Gastrocnemius medialis (tissue), 4 donors: Measurements from ENCODE around the gene EYS. TPM values are rescaled to one million over a fixed set of nuclear protein-coding genes. Genes with fewer than 3 reads are reported as not detected.

ENCODE experiments used
- ATAC-seq, 2 donors: fragments of 150-250 bp; one replicate each; pipeline ENCODE4 v1.9.1; 2016
- DNase-seq, 2 donors: peaks; one replicate each; pipeline ENCODE4 v3.0.0-alpha.2; 2019
- H3K27ac ChIP-seq, 4 donors: fragments of 200-600 bp; sonication (generic); 1 replicate in 1 of 4; 2 replicates in 3 of 4; pipeline ENCODE4 v1.5.1; 2016 to 2018; ENCODE audit warnings: mild to moderate bottlenecking in 2 of 4, moderate library complexity in 1 of 4
- H3K27me3 ChIP-seq, 3 donors: fragments of 200-600 bp; sonication (generic) in 2 of 3; 1 replicate in 1 of 3; 2 replicates in 2 of 3; pipeline versions ENCODE4 v1.5.1 to v1.6.0; 2016 to 2019; ENCODE audit warnings: mild to moderate bottlenecking in 1 of 3, moderate library complexity in 1 of 3
- H3K36me3 ChIP-seq, 2 donors: fragments of 200-600 bp; sonication (generic) in 1 of 2; one replicate each; pipeline ENCODE4 v1.5.1; 2017 to 2018
- H3K4me1 ChIP-seq, 2 donors: fragments of 200-600 bp; sonication (generic) in 1 of 2; one replicate each; pipeline ENCODE4 v1.5.1; 2016 to 2017; ENCODE audit warnings: mild to moderate bottlenecking in 2 of 2
- H3K4me3 ChIP-seq, 4 donors: fragments of 200-600 bp; sonication (generic) in 3 of 4; 1 replicate in 1 of 4; 2 replicates in 3 of 4; pipeline ENCODE4 v1.5.1; 2016 to 2019; ENCODE audit warnings: mild to moderate bottlenecking in 2 of 4
- H3K9me3 ChIP-seq, 3 donors: fragments of 200-600 bp; sonication (generic) in 2 of 3; 1 replicate in 1 of 3; 2 replicates in 2 of 3; pipeline ENCODE4 v1.5.1; 2016 to 2019
- CTCF ChIP-seq, 5 experiments: fragments of 450-650 bp in 3 of 5; fragments of 200-600 bp in 2 of 5; sonication (generic) in 2 of 5; IDR thresholded peaks in 4 of 5; conservative IDR thresholded peaks in 1 of 5; 1 replicate in 4 of 5; 2 replicates in 1 of 5; pipeline ENCODE4 v1.5.1; 2016 to 2019; ENCODE audit warnings: antibody characterized with exemption in 5 of 5, mild to moderate bottlenecking in 3 of 5, moderate library complexity in 3 of 5
- POLR2A ChIP-seq, 2 donors: fragments of 450-650 bp; IDR thresholded peaks; one replicate each; pipeline ENCODE4 v1.6.1; 2017; ENCODE audit warnings: antibody characterized with exemption in 2 of 2, mild to moderate bottlenecking in 2 of 2, moderate library complexity in 2 of 2
- in situ Hi-C, 4 donors: fragments of 200-750 bp; cut with MboI; loops; one replicate each; pipeline versions ENCODE4 v1.15.0 to v1.8.0; 2017; ENCODE audit warnings: low sequenced_read_pairs in 4 of 4
- intact Hi-C: fragments of 100-400 bp; cut with DNase I; formaldehyde crosslinking; loops from one replicate; pipeline ENCODE4 v1.15.1; 2023; ENCODE audit warnings: low total_unique reads
- total RNA-seq, 4 donors: library from RNA; depleted of rRNA; stranded (reverse); fragments of >200 nt; gene quantifications; one replicate each; pipeline versions ENCODE4 v1.1.0 to v1.2.3, GENCODE V29; 2016

EYS gene
- total RNA-seq, 4 donors from 2014 or later, result 0.20 TPM; not detected in 3

- in situ Hi-C loops, result no loop called here
- no peaks in the 10 kb centered on the region for H3K27me3 ChIP-seq
- no peaks in the 10 kb centered on the region for H3K36me3 ChIP-seq
- TF ChIP-seq CTCF (IDR thresholded peaks at IDR 0.05 in 4 of 5, conservative IDR thresholded peaks at IDR 0.05 in 1 of 5) (no peak), POLR2A (IDR thresholded peaks at IDR 0.05) (no peak)
- no peaks in the 10 kb centered on the region for H3K4me1 ChIP-seq
- intact Hi-C loops, result no loop called here
- H3K27ac ChIP-seq, result no peak overlapping the region
- no peaks in the 10 kb centered on the region for H3K9me3 ChIP-seq
- no peak overlapping the region for H3K4me3 ChIP-seq
- ATAC-seq (no peak), DNase-seq (no peak)
Measured at GRCh38 chr6:63930848-63931247, 1776.2 kb downstream of the EYS start.

- H3K27me3 ChIP-seq, result no peaks in the 10 kb centered on the region
- ATAC-seq, result no peak
- intact Hi-C loops, result no loop called here
- no peak for TF ChIP-seq POLR2A (IDR thresholded peaks at IDR 0.05)
- in situ Hi-C loops, result no loop called here
- no peaks in the 10 kb centered on the region for H3K9me3 ChIP-seq
- H3K27ac ChIP-seq, result no peak overlapping the region
- H3K36me3 ChIP-seq, result no peaks in the 10 kb centered on the region
- no peak overlapping the region for H3K4me3 ChIP-seq
- no peak for DNase-seq
- no peaks in the 10 kb centered on the region for H3K4me1 ChIP-seq
Measured at GRCh38 chr6:63929111-63929510, 1777.9 kb downstream of the EYS start.

GRCh38 chr6:63928613-63929012, 1778.4 kb downstream of the EYS start:
- H3K27ac ChIP-seq, result no peak overlapping the region
- DNase-seq, result no peak
- TF ChIP-seq CTCF (IDR thresholded peaks at IDR 0.05 in 4 of 5, conservative IDR thresholded peaks at IDR 0.05 in 1 of 5) (no peak), POLR2A (IDR thresholded peaks at IDR 0.05) (no peak)
- H3K36me3 ChIP-seq, result no peaks in the 10 kb centered on the region
- no peaks in the 10 kb centered on the region for H3K27me3 ChIP-seq
- in situ Hi-C loops (no loop called here), intact Hi-C loops (no loop called here)
- no peak for ATAC-seq
- no peak overlapping the region for H3K4me3 ChIP-seq
- no peaks in the 10 kb centered on the region for H3K4me1 ChIP-seq
- no peaks in the 10 kb centered on the region for H3K9me3 ChIP-seq

GRCh38 chr6:63926950-63927927, 1779.8 kb downstream of the EYS start:
- intact Hi-C loops, result no loop called here
- H3K4me3 ChIP-seq, result no peak overlapping the region
- TF ChIP-seq POLR2A (IDR thresholded peaks at IDR 0.05), result no peak
- TF ChIP-seq CTCF (IDR thresholded peaks at IDR 0.05 in 4 of 5, conservative IDR thresholded peaks at IDR 0.05 in 1 of 5), result no peak
- H3K36me3 ChIP-seq, result no peaks in the 10 kb centered on the region
- no peaks in the 10 kb centered on the region for H3K4me1 ChIP-seq
- in situ Hi-C loops, result no loop called here
- ATAC-seq (no peak), DNase-seq (no peak)
- H3K27me3 ChIP-seq, result no peaks in the 10 kb centered on the region
- H3K27ac ChIP-seq, result no peak overlapping the region
- H3K9me3 ChIP-seq, result no peaks in the 10 kb centered on the region

- no peak for ATAC-seq
- in situ Hi-C loops (no loop called here), intact Hi-C loops (no loop called here)
- Histone ChIP-seq H3K27ac (no peak overlapping the region), H3K4me3 (no peak overlapping the region), H3K27me3 (no peaks in the 10 kb centered on the region), H3K36me3 (no peaks in the 10 kb centered on the region), H3K9me3 (no peaks in the 10 kb centered on the region), H3K4me1 (no peaks in the 10 kb centered on the region)
- no peak for DNase-seq
- TF ChIP-seq CTCF (IDR thresholded peaks at IDR 0.05 in 4 of 5, conservative IDR thresholded peaks at IDR 0.05 in 1 of 5), result no peak
- TF ChIP-seq POLR2A (IDR thresholded peaks at IDR 0.05), result no peak
Measured at GRCh38 chr6:63926258-63926780, 1780.7 kb downstream of the EYS start.
